Measurements from ENCODE around the gene M1AP.

- TF ChIP-seq POLR2AphosphoS5 (IDR thresholded peaks at IDR 0.05; ENCODE audit: borderline replicate concordance, low read depth, low read length) (no peak), EZH2 (IDR thresholded peaks at IDR 0.05) (no peak)
These were observed 72.8 kb downstream of the M1AP start for GRCh38 chr2:74575320-74575719.
